K562 (cell line): ENCODE data around the gene VDAC2. TPM values are rescaled to one million over a fixed set of nuclear protein-coding genes. Genes with fewer than 3 reads are reported as not detected.

Source experiments
- FOXP1 ChIP-seq: sonication (generic); formaldehyde crosslinking; IDR thresholded peaks from 2 replicates; pipeline ENCODE4 v1.8.0; 2022; ENCODE audit warnings: mild to moderate bottlenecking, missing genetic modification reagents
- FUS ChIP-seq: fragments of 200-400 bp; formaldehyde crosslinking; optimal IDR thresholded peaks from 2 replicates; pipeline ENCODE3; 2017; ENCODE audit warnings: low read depth, low read length
- L3MBTL2 ChIP-seq: fragments of 450-650 bp; IDR thresholded peaks from 2 replicates; pipeline ENCODE4 v1.6.1; 2016; ENCODE audit warnings: mild to moderate bottlenecking, moderate library complexity
- MEIS2 ChIP-seq: fragments of 450-650 bp; IDR thresholded peaks from 2 replicates; pipeline ENCODE4 v1.6.1; 2014; ENCODE audit warnings: mild to moderate bottlenecking; ENCODE audit not compliant: partially characterized antibody
- PKNOX1 ChIP-seq: fragments of 450-650 bp; IDR thresholded peaks from 2 replicates; pipeline ENCODE4 v1.6.1; 2016
- PRDM10 ChIP-seq: fragments of 450-650 bp; IDR thresholded peaks from 2 replicates; pipeline ENCODE4 v1.6.1; 2018; ENCODE audit not compliant: partially characterized antibody
- SMARCE1 ChIP-seq: fragments of 450-650 bp; IDR thresholded peaks from 2 replicates; pipeline ENCODE4 v1.7.1; 2016; ENCODE audit warnings: mild to moderate bottlenecking
- YY1 ChIP-seq, 3 experiments: IDR thresholded peaks; 2 replicates each; pipeline ENCODE4 v1.6.1; 2011; ENCODE audit warnings: low read length in 2 of 3, mild to moderate bottlenecking in 2 of 3, moderate library complexity in 2 of 3, borderline replicate concordance in 1 of 3, control low read depth in 1 of 3, low read depth in 1 of 3; ENCODE audit not compliant: insufficient read depth in 3 of 3, insufficient replicate concordance in 2 of 3, control insufficient read depth in 1 of 3, insufficient read length in 1 of 3; ENCODE audit errors: extremely low read depth in 1 of 3
- ZBTB33 ChIP-seq: sonication (generic); formaldehyde crosslinking; IDR thresholded peaks from 2 replicates; pipeline ENCODE4 v1.8.1; 2023; ENCODE audit warnings: mild to moderate bottlenecking, missing genetic modification reagents
- ZNF184 ChIP-seq: sonication (generic); formaldehyde crosslinking; IDR thresholded peaks from 2 replicates; pipeline ENCODE4 v1.5.0; 2020; ENCODE audit warnings: missing genetic modification reagents
- ZSCAN32 ChIP-seq: fragments of 450-650 bp; formaldehyde crosslinking; IDR thresholded peaks from 2 replicates; pipeline ENCODE4 v1.4.0; 2020; ENCODE audit warnings: mild to moderate bottlenecking, moderate library complexity
- polyA plus RNA-seq, 8 experiments: library from polyadenylated mRNA; depleted of rRNA in 4 of 8; stranded (reverse) in 5 of 8; unstranded in 3 of 8; fragments of >200 nt; fragmentation: Nextera tagmentation in 2 of 8; fragmentation: Illumina TruSeq in 1 of 8; extraction: Ambion mirVana in 2 of 8; extraction: Trizol in 1 of 8; gene quantifications; 2 replicates each; pipeline versions ENCODE4 v1.2.1 to v1.2.3, GENCODE V29; 2011 to 2014; ENCODE audit warnings: inconsistent platforms in 1 of 8, missing spikeins in 1 of 8
- total RNA-seq, 7 experiments: library from RNA; depleted of rRNA in 6 of 7; stranded (reverse); fragments of >200 nt in 6 of 7; fragmentation: Illumina TruSeq in 2 of 7; extraction: Trizol in 2 of 7; gene quantifications; 2 replicates each; pipeline versions ENCODE4 v1.2.1 to v1.2.3, GENCODE V29; 2011 to 2021; ENCODE audit warnings: low replicate concordance in 1 of 7

VDAC2 gene
- total and polyA plus RNA-seq, 9 of the 15 experiments (the other 6 are each of a cell fraction or from before 2014, with no cell fraction given): 139 to 450 (median 250) TPM

GRCh38 chr10:75207079-75207856 is 3.3 kb upstream of the VDAC2 start (continued):
- no peak for TF ChIP-seq FUS
- TF ChIP-seq PRDM10: peak; percentile 86
- TF ChIP-seq L3MBTL2: 0 out of 2 replicates have a peak, but pooled peaks have one; percentile 27
- no peak for TF ChIP-seq FOXP1
- no peak for TF ChIP-seq ZSCAN32 (CRISPR knock-in tag)
- TF ChIP-seq SMARCE1: 0 out of 2 replicates have a peak, but pooled peaks have one; percentile 12
- 0 out of 2 replicates have a peak, but pooled peaks have one; percentile 5 for TF ChIP-seq ZBTB33 (CRISPR knock-in tag)
- peak; percentile 57; the same call in 1 of the 2 replicates for TF ChIP-seq PKNOX1
- no peak for TF ChIP-seq YY1 (IDR thresholded peaks at IDR 0.05; ENCODE audit: borderline replicate concordance in 1 of 3, control insufficient read depth in 1 of 3, extremely low read depth in 1 of 3, insufficient read depth in 3 of 3, insufficient read length in 1 of 3, insufficient replicate concordance in 2 of 3, low read depth in 1 of 3, low read length in 2 of 3)
- TF ChIP-seq MEIS2: peak; percentile 22
- TF ChIP-seq ZNF184 (CRISPR knock-in tag): no peak
